ENCODE measurements around the gene TSSK3.
A peak's percentile ranks its signal among the peaks of the same experiment; 100 is the strongest.
"Not testable (repeated sequence)": the region's sequence is repeated elsewhere in the genome, so short reads cannot be mapped to it uniquely, and the experiment has no call there.

The TSSK3 gene

DNA sequence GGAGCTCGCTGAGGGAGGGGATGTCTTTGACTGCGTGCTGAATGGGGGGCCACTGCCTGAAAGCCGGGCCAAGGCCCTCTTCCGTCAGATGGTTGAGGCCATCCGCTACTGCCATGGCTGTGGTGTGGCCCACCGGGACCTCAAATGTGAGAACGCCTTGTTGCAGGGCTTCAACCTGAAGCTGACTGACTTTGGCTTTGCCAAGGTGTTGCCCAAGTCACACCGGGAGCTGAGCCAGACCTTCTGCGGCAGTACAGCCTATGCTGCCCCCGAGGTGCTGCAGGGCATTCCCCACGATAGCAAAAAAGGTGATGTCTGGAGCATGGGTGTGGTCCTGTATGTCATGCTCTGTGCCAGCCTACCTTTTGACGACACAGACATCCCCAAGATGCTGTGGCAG, 1.4 kb downstream of the TSSK3 start:
- DNase-seq (ENCODE audit: low spot score) = no peak

DNA sequence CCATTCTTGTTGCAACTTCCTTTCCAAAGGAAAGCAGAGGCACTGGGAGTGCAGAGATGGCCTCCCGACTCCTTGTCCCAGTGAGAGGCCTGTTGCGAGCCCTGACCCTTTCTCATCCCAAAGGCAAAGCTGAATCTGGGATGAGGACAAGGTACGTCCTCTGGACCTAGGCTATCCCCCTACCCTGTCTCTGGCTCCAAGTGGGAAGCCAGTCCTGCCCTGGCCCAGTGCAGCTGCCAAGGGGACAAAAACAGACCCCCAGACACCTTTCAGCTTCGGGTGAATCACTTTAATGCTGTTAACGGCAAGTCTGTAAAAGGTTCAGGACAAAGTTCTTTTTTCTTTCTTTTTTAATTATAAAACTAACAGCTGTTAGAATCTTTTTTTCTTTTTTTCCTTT, 2.5 kb downstream of the TSSK3 start:
- no peak for DNase-seq (ENCODE audit: low spot score)

DNA sequence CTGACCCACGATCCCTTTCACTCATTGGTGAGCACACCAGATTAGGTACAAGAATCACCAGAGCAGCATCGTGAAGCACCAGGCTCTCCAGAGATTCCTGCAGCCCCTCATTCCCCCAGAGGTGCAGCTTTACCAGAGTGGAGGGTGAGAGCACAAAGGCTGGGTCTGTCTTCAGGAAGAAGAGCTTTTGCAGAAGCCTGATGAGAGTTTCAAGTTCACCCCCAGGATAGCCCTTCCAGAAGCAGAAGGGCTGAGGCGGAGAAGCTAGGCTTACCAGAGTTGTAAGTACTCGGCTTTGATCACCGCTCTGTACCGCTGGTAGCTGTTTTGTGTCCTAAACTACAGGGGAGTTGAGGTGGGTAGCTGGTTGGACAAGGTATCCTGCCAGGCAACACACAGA, 3.1 kb downstream of the TSSK3 start:
- no peak for DNase-seq (ENCODE audit: low spot score)

DNA sequence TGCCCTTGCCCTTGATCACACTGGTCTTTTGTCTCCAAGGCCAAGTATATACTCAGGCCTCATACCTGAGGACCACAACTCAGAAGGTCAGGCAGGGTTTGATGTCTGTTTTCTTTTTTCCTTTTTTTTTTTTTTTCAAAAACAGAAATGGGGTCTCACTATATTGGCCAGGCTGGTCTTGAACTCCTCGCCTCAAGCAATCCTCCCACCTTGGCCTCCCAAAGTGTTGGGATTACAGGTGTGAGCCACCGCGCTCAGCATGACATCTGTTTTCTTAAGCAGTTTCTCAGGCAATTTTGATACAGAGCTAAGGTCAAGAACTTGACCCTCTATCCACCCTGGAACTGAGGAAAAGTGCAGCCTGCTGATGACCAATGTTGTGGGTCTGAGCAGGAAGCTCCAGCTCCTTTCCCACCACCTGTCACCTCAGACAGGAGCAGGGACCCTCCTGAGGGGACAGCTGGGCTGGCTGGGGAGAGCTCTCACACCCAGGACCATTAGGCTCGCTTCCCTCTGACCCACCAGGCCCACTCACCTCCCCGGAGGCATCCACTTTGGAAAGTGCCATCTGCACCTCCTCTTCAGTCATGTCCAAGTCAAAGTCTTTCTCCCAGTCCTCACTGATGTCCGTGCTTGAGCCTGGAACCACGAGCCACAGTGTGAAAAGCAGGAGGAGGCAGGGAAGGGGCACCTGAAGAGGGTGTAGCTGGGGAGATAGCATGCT, 5.7 kb downstream of the TSSK3 start:
- no peak for DNase-seq (ENCODE audit: low spot score)

DNA sequence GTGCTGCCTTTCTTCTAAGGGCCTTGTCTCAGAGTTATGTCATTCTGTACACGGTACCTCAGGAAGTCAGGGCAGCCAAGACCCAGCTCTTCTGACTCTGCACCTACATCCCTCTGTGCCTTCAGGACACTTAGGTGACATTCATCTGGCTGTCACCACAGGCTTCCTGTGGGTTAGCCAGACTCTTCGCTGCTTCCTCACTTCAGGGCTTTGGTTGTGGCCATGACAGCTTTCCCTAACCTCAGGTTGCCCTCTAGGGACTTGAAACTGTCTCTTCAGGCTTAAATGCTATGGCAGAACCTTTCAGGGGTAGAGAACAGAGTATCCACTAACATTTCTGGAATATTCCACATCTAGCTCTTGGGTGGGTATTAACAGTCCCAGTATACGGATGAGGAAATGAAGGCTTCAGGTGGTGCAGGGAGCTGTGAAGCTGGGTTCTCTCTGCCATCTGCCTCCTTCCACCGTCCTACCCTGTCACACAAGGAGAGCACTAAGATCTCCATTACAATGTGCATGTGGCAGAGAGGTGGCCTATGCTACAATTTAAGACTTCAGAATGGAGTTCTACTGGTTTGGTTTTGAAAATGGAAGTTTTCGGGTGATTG, 9.9 kb downstream of the TSSK3 start:
- DNase-seq (ENCODE audit: low spot score) = no peak

DNA sequence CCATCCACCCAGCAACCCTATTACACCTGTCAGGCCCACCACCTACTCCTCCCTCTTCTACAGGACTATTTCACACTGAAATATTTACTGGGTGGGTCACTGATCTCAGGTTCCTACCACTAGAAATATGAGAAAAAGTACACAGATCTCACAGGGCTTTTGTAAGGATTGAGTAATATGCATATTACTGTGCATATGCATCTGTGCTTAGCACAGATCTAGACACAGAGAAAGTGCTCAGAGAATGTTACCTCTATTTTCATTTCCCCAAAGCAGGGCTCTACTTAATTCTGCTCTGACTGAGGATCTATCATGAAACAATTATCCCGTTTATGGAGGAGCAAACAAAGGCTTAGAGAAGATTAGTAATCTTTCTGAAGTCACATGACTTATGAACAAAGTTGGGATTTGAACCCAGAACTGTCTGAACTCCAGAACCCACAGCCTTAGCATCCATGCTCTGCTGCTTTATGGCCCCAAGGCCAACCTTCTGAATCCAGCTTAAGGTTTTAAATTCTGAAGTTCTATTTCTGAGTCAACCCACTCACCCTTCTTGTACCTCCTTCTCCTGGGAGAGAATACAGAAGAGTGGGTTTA, 11.8 kb downstream of the TSSK3 start:
- DNase-seq (ENCODE audit: low spot score) = no peak

DNA sequence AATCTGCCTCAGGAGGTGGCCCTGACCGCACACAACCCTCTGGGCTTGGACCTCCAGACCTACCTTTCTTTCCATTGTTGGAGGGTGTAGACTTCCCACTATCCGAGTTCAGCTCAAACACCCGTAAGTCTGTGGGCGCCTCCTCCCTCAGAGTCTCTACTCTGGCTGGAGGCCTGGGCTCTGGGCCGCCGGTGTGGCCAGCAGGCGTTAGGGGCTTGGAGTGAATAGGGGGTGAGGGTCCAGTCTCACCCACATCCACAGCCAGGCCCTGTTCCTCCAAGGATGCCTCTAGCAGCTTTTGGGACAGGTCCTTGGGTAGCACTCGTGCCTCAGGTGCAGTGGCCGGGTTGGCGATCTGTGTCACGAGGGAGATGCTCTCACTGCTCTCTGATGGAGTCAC, 13.9 kb downstream of the TSSK3 start:
- DNase-seq (ENCODE audit: low spot score) = no peak

DNA sequence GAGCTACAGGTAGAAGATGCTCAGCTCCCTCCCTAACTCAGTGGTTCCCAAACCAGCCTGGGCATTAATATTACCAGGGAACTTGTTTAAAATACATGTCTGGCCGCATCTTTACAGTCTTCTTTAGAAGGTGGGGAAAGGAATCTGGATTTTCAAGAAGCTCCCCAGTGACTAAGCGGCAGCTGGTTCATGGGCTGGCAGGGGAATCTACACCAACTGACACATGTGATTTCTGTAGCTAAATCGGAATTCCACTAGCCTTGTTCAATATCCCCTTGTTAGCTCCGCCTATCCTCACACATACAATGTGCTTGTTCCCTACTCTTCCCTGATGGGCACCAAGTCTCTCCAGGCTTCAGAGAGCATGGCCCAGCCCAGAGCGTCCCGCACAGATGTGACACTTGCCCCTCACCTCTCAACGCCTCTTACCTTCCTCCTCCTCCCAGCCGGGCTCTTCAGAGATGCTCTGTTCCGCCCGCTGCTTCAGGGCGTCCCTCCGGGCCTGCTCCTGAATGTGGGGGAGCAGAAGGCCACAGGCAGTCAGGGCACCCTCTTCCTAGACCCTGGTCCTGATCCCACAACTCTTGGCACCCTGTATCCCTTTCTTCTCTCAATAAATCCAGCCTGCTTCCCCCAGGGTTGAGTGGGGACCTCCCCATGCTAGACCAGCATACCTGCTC, 15.3 kb downstream of the TSSK3 start:
- DNase-seq (ENCODE audit: low spot score) = no peak

DNA sequence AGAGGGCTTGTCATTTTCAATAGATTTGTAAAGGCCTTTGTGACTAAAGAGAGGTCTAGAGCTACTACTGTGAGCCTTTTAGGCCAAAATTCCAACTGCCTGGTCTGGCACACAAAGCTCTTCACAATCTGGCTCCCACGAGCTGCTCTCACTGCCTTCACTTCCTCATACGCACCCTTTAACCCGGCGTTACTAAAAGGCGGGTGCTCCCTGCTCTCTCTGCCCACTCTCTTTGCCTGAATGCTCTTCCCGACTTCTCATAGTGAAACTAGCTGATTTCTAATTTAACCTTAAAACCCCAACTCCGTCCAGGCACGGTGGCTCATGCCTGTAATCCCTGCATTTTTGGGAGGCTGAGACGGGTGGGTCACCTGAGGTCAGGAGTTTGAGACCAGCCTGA, 17.7 kb downstream of the TSSK3 start:
- no peak for DNase-seq (ENCODE audit: low spot score)

DNA sequence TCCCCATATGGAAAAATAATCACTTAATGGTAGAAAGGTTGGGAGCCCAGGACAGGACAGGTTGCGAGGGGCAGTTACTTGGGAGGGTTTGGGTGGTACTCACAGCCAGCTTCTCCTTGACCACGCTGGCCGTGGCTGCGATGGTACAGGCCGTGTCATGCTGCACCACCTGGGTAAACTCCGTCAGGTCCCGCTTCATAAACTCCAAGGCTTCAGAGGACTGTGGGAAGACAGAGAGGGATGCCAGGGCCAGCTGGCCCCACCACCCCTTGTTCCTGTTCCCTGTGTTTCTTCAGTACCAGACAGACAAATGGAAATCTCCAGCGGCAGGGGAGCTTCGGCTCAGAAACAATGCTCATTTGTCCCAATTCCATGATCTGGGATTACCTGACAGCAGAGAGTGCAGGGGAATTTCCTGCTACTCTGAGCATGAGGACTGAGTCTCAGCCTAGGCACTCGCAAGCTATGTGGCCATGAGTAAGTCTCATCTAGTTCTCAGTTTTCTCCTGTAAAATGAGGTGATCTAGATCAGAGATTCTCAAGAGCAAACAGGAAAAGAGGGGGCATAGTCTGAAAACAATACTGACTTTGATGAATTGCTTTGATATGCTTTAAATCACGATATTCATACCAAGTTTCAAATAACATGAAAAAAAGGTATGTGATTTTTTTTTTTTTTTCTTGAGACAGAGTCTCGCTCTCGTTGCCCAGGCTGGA, 24.5 kb downstream of the TSSK3 start:
- no peak for DNase-seq (ENCODE audit: low spot score)

DNA sequence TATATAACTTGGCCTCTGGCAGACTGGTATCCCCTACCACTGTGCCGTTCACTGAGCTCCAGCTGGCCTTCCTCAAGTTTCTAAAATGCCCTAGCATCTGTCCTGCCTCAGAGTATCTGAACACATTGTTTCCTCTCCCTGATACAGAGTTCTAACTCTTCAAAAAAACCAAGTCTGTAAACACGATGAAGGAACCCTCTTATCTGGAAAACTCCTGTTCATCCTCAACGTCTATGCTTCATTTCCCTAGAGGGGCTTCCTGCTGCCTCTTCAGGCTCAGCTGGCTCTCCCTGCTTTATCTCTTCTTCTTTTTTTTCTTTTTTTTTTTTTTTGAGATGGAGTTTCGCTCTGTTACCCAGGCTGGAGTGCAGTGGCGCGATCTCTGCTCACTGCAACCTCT, 26.3 kb downstream of the TSSK3 start:
- no peak for DNase-seq (ENCODE audit: low spot score)

DNA sequence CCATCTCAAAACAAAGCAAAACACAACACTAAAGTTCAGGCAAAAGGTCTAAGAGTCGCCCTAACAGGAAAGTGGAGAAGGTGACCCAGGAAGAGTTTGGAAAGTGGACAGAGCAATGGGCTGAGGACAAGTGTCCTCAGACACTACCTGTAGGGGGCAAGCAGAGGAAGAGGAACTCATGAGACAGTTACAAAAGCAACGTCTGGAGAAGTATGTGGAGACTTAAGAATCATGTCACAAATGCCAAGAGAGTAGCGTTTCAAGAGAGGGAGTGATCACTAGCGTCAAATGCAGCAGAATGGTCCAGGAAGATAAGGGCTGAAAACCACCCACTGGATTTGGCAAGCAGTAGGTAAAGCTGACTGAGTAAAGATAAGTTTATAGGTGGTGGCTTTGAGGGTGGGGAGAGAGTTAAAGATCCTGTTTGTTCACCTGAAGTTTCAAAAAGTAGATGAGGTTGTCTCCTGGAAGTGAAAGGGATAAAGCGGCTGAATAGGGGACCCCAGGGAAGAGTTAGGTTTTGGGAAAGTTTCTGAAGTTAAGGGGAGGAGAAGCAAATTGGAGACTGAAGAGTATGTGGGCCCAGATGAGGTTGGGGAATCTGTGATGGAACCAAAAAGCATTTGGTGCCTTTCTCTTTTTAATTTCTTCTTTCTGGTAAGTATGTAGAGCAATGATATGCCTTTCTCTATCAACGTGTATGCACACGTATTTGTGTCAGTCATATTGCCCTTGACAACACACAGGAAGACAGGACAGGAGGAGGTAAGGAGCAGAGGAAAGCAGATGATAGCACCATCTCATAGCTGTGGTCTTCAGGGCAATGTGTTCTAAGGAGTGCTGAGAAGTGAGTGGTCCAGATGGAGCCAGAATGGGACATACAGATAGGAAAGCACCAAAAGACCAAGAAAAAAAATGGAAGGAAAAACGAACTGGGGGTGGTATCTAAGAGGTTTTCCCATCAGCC, 28.8 kb downstream of the TSSK3 start:
- no peak for DNase-seq (ENCODE audit: low spot score)

DNA sequence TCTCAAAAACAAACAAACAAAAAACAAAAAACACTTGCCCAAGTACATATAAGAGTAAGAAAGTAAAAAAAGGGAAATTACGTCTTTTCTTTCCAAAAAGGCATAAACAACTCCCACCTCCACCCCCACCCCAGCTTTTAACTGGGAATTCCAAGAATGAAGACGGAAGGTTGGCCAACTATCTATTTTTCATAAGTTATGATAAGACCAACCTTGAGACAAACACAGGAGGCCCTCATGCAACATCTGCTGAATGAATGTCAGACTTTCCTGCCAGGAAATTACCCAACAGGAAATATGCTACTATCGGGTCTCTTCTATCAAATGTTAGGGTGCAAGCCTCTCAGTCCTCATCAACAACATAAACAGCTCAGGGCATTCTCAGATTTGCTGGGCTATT, 30.0 kb downstream of the TSSK3 start:
- no peak for DNase-seq (ENCODE audit: low spot score)

DNA sequence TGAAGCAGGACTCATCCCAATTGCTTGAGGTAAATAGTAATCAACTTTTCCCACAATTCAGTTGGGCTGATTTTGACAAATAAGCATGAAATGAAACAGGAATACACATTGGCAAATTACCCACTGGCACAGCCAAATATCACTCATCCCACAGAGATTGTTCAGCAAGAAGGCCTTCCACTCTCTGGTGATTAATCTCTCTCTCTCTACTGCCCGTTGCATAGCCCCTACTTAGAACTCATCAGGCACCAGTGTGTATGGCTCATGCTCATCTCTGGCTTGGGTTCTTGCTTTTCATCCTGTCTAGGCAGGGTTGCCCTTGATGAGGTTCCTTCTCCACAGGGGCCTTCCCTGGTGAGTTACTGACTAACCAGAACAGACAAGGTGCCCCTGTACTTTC, 30.8 kb downstream of the TSSK3 start:
- no peak for DNase-seq (ENCODE audit: low spot score)

DNA sequence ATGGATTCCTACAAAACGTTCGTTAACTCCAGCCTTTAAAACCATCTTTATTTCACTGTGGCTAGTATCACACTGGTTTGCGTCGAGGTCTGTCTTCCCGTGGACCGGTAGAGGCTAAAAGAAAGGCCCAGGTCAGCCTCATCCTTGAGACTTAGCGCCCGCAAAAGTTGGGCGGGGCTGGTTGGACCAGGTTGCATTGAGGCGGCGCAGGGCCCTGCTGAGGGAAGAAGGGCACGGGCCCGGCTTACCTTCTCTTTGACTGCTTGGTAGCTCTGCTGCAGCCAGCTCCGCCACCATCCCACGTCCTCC, 31.4 kb downstream of the TSSK3 start:
- no peak for DNase-seq (ENCODE audit: low spot score)

DNA sequence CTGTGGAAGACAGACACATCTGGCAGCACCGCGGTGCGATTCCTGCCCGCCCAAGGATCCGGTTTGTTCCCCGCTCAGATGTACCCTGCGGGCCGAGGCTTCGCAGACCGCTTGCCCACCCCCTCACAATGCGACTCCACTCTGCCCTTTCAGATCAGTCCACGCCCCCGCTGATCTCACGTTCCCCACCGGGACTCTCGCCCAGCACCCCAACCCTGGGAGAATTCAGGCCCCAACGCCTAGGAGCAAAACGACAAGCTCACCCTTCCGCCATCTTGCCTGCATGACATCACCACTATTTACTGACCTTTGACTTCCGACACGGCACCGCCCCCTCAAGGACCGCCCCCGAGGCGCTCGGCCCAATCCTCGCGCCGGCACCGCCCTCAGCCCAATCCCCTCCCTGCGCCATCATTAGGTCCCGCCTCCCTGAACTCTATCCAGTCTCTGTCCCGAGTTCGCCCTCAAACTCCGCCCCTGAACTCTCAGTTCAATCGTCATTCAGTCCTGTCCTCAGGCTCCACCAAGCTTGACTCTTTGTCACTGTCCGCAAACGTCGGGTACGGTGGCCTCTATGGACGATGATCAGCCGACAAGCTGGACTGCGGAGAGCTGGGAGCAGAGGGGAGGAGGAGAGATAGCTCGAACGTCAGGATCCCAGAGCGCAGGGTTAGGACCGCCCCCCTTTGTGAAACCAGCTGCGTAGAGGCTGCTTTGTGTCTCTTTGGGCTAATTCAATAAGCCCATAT, 32.0 kb downstream of the TSSK3 start, which contains the start of gene BSDC1:
BSDC1 (minus strand) TSS at position 301 of the 749 bp plus-strand sequence; CDS start at position 274, 27 bp downstream.
- peak; percentile 99 for DNase-seq (ENCODE audit: low spot score)

DNA sequence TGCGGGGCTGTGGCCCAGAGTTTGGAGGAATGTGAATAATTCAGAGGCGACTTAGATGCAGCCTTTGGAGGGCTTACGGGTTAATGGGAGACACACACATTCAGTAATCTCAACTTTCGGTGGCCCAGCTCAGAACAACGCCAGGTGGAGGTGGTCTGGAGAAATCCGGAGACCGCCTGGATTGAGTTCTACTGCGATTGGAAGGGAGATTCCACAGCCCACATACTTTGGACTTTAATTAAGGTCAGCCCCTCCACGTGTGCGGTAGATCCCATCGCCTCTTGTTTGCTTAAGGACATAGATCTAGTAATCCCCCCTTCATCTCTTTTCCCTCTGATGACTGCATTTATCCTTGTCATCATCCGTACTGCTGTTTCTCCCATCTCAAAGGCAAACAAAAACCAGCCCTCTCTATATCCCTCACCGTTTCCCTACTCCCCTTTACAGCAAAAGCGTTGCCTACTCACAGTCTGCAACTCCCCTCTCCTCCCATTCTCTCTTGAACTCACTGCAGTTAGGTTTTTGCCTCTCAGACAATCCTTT, 32.6 kb downstream of the TSSK3 start:
- DNase-seq (ENCODE audit: low spot score) = no peak

DNA sequence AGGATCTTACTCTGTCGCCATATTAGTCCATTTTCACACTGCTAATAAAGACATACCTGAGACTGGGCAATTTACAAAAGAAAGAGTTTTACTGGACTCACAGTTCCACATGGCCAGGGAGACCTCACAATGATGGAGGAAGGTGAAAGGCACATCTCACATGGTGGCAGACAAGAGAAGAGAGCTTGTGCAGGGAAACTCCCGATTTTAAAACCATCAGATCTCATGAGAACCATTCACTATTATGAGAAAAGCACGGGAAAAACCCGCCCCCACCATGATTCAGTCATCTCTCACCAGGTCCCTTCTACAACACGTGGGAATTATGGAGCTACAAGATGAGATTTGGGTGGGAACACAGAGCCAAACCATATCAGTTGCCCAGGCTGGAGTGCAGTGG, 34.2 kb downstream of the TSSK3 start:
- not testable (repeated sequence) for DNase-seq (ENCODE audit: low spot score)

DNA sequence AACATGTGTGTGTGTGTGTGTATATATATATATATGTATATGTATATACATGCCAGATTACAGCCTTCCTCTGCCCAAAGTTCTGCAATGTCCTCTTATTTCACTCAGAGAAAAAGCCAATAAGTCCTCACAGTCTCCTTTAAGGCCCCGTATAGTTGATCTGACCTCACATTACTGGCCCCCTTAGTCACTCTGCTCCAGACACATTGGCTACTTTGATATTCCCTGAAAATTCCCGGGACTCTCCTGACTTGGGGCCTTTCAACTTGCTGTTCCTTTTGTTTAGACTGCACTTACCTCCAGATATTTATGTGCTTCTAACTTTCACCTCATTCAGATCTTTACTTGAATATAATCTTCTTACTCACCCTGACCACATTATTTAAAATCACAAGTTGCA, 36.1 kb downstream of the TSSK3 start:
- DNase-seq (ENCODE audit: low spot score) = no peak

DNA sequence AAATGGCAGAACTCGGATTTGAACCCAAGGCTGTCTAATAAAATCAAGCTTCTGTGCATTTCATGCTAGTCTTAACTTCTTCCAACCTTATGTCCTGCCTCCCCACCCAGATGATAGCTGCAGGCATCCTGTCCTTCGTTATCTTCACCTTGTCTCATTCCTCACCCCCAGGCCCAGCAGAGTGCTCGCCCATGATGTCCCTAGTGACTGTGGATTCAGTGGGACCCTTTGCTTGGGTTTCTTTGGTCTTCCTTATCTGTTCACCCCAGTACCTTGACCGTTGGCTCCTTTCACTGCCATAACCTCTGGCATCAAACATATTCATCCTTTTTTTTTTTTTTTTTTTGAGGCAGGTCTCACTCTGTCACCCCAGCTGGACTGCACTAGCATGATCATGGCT, 37.5 kb downstream of the TSSK3 start:
- no peak for DNase-seq (ENCODE audit: low spot score)

Data from ecto neural progenitor cell (in vitro differentiated cells).